Measurements from ENCODE around the gene NADSYN1. TPM values are rescaled to one million over a fixed set of nuclear protein-coding genes. Genes with fewer than 3 reads are reported as not detected.

The NADSYN1 gene
- total RNA-seq, 6 donors from 2014 or later = 46.8 to 248 (median 79.5) TPM

- no peak for TF ChIP-seq CTCF (IDR thresholded peaks at IDR 0.05)
- TF ChIP-seq EP300 (IDR thresholded peaks at IDR 0.05) = no peak
- TF ChIP-seq POLR2A (IDR thresholded peaks at IDR 0.05) = no peak
- TF ChIP-seq POLR2AphosphoS5 (IDR thresholded peaks at IDR 0.05) = no peak
- Histone ChIP-seq H3K36me3 (peaks cover 15 to 80% (median 67%) of the 10 kb centered on the region in 4 donors), H3K9me3 (no peaks in the 10 kb centered on the region), H3K27ac (no peak overlapping the region), H3K27me3 (no peaks in the 10 kb centered on the region), H3K4me3 (no peak overlapping the region), H3K4me1 (peaks cover 0 to 12% (median 9%) of the 10 kb centered on the region in 4 donors)
- ATAC-seq (ENCODE audit: low FRiP score in 2 of 2) = no peak
- 93 to 94% methylated on average over 23 of the region's 23 CpGs for WGBS, 2 donors
- DNase-seq = no peak
Measured at GRCh38 chr11:71484248-71485062, 31.5 kb downstream of the NADSYN1 start.

GRCh38 chr11:71485063-71485399 lies 32.0 kb downstream of the NADSYN1 start:
- no peak for DNase-seq
- 90 to 96% methylated on average over 3 to 6 of the region's 6 CpGs for WGBS, 2 donors
- peaks cover 0 to 14% (median 10%) of the 10 kb centered on the region in 4 donors for H3K4me1 ChIP-seq
- no peak overlapping the region for H3K27ac ChIP-seq
- no peak overlapping the region for H3K4me3 ChIP-seq
- TF ChIP-seq POLR2AphosphoS5 (IDR thresholded peaks at IDR 0.05) (no peak), POLR2A (IDR thresholded peaks at IDR 0.05) (no peak)
- peaks cover 15 to 78% (median 64%) of the 10 kb centered on the region in 4 donors for H3K36me3 ChIP-seq
- H3K27me3 ChIP-seq = no peaks in the 10 kb centered on the region
- no peak for ATAC-seq (ENCODE audit: low FRiP score in 2 of 2)
- H3K9me3 ChIP-seq = no peaks in the 10 kb centered on the region

GRCh38 chr11:71485466-71485865 lies 32.5 kb downstream of the NADSYN1 start:
- Histone ChIP-seq H3K27me3 (no peaks in the 10 kb centered on the region), H3K4me1 (peaks cover 0 to 14% (median 10%) of the 10 kb centered on the region in 4 donors), H3K27ac (no peak overlapping the region), H3K36me3 (peaks cover 15 to 78% (median 64%) of the 10 kb centered on the region in 4 donors), H3K4me3 (no peak overlapping the region), H3K9me3 (no peaks in the 10 kb centered on the region)
- WGBS, 2 donors = 95% methylated on average over 18 of the region's 18 CpGs
- TF ChIP-seq POLR2AphosphoS5 (IDR thresholded peaks at IDR 0.05) = no peak
- no peak for TF ChIP-seq POLR2A (IDR thresholded peaks at IDR 0.05)
- TF ChIP-seq EP300 (IDR thresholded peaks at IDR 0.05) = no peak
- no peak for TF ChIP-seq CTCF (IDR thresholded peaks at IDR 0.05)
- ATAC-seq (ENCODE audit: low FRiP score in 2 of 2) (no peak), DNase-seq (no peak)

- WGBS, 2 donors = 95 to 98% methylated on average over 1 of the region's 1 CpG
- ATAC-seq (ENCODE audit: low FRiP score in 2 of 2) (no peak), DNase-seq (no peak)
- H3K36me3 ChIP-seq = peaks cover 21 to 78% (median 64%) of the 10 kb centered on the region in 4 donors
- H3K4me1 ChIP-seq = peaks cover 0 to 14% (median 10%) of the 10 kb centered on the region in 4 donors
- H3K27me3 ChIP-seq = no peaks in the 10 kb centered on the region
- H3K4me3 ChIP-seq = no peak overlapping the region
- no peak overlapping the region for H3K27ac ChIP-seq
- no peaks in the 10 kb centered on the region for H3K9me3 ChIP-seq
- TF ChIP-seq CTCF (IDR thresholded peaks at IDR 0.05) = no peak
- TF ChIP-seq POLR2A (IDR thresholded peaks at IDR 0.05) = no peak
- TF ChIP-seq EP300 (IDR thresholded peaks at IDR 0.05) = no peak
- TF ChIP-seq POLR2AphosphoS5 (IDR thresholded peaks at IDR 0.05) = no peak
Measured at GRCh38 chr11:71486320-71486719, 33.3 kb downstream of the NADSYN1 start.

GRCh38 chr11:71488681-71489270 lies 35.8 kb downstream of the NADSYN1 start:
- Histone ChIP-seq H3K4me1 (peaks cover 0 to 14% (median 10%) of the 10 kb centered on the region in 4 donors), H3K27ac (peak overlapping the region in 3 of 4 donors; percentile 2 to 49 (median 49)), H3K36me3 (peaks cover 17 to 77% (median 60%) of the 10 kb centered on the region in 4 donors), H3K27me3 (no peaks in the 10 kb centered on the region), H3K9me3 (no peaks in the 10 kb centered on the region), H3K4me3 (no peak overlapping the region)
- TF ChIP-seq EP300 (IDR thresholded peaks at IDR 0.05) (no peak), CTCF (IDR thresholded peaks at IDR 0.05) (no peak), POLR2AphosphoS5 (IDR thresholded peaks at IDR 0.05) (no peak), POLR2A (IDR thresholded peaks at IDR 0.05) (no peak)
- ATAC-seq (ENCODE audit: low FRiP score in 2 of 2) = no peak
- WGBS, 2 donors = 71 to 77% methylated on average over 6 of the region's 6 CpGs
- no peak for DNase-seq
